HAP-1 (cell line): ENCODE results near the gene CIDEC.
A peak's percentile ranks its signal among the peaks of the same experiment; 100 is the strongest.
"Not testable (repeated sequence)": the region's sequence is repeated elsewhere in the genome, so short reads cannot be mapped to it uniquely, and the experiment has no call there.

Experiments used
- DNase-seq, 2 experiments: peaks; one replicate each; pipeline ENCODE4 v3.0.0-alpha.2; 2016 to 2020; ENCODE audit warnings: low spot score in 2 of 2
- H3K27me3 ChIP-seq: fragments of 250-450 bp; sonication (Bioruptor Pico); 2 replicates; pipeline ENCODE4 v1.5.1; 2020; ENCODE audit warnings: low read depth, mild to moderate bottlenecking, moderate library complexity
- H3K36me3 ChIP-seq: fragments of 250-450 bp; sonication (Bioruptor Pico); replicated peaks from 2 replicates; pipeline ENCODE4 v1.5.1; 2020; ENCODE audit warnings: mild to moderate bottlenecking
- H3K4me1 ChIP-seq: fragments of 250-450 bp; sonication (Bioruptor Pico); 2 replicates; pipeline ENCODE4 v1.5.1; 2020; ENCODE audit warnings: mild to moderate bottlenecking
- H3K4me3 ChIP-seq: fragments of 250-450 bp; sonication (Bioruptor Pico); 2 replicates; pipeline ENCODE4 v1.5.1; 2020; ENCODE audit warnings: mild to moderate bottlenecking, moderate library complexity
- H3K9me3 ChIP-seq: fragments of 250-450 bp; sonication (Bioruptor Pico); 2 replicates; pipeline ENCODE4 v1.5.1; 2020; ENCODE audit warnings: mild to moderate bottlenecking, moderate library complexity
- in situ Hi-C: fragments of 300-500 bp; cut with MboI; formaldehyde crosslinking; loops from 3 replicates; pipeline ENCODE4 v1.14.3; 2020; ENCODE audit warnings: low sequenced_read_pairs, inconsistent platforms, mixed read lengths

CIDEC gene

GRCh38 chr3:9861201-9861600 lies 18.9 kb downstream of the CIDEC start:
- Histone ChIP-seq H3K9me3 (no peaks in the 10 kb centered on the region), H3K36me3 (no peaks in the 10 kb centered on the region), H3K4me3 (no peak overlapping the region), H3K4me1 (no peaks in the 10 kb centered on the region; the same call in none of the 2 replicates), H3K27me3 (no peaks in the 10 kb centered on the region)
- in situ Hi-C loops, result no loop called here
- no peak for DNase-seq

- no peaks in the 10 kb centered on the region for H3K36me3 ChIP-seq
- H3K9me3 ChIP-seq, result no peaks in the 10 kb centered on the region
- H3K4me3 ChIP-seq, result no peak overlapping the region
- H3K4me1 ChIP-seq, result no peaks in the 10 kb centered on the region; the same call in none of the 2 replicates
- in situ Hi-C loops, result no loop called here
- DNase-seq, result no peak
- no peaks in the 10 kb centered on the region for H3K27me3 ChIP-seq
Observed at GRCh38 chr3:9859530-9860025, 20.5 kb downstream of the CIDEC start.

- Histone ChIP-seq H3K4me1 (peaks cover 14% of the 10 kb centered on the region), H3K9me3 (no peaks in the 10 kb centered on the region), H3K4me3 (no peak overlapping the region), H3K27me3 (no peaks in the 10 kb centered on the region), H3K36me3 (no peaks in the 10 kb centered on the region)
- in situ Hi-C loops, result no loop called here
- no peak for DNase-seq
Observed at GRCh38 chr3:9855594-9855993, 24.5 kb downstream of the CIDEC start.

GRCh38 chr3:9854291-9854940 lies 25.6 kb downstream of the CIDEC start:
- H3K27me3 ChIP-seq, in situ Hi-C loops, H3K4me3 ChIP-seq, H3K9me3 ChIP-seq, H3K36me3 ChIP-seq: not testable (repeated sequence)
- H3K4me1 ChIP-seq, result peaks cover 14% of the 10 kb centered on the region
- peak in 1 of 2 experiments; percentile 47 for DNase-seq

GRCh38 chr3:9852528-9852927 lies 27.5 kb downstream of the CIDEC start:
- no peak overlapping the region for H3K4me3 ChIP-seq
- H3K4me1 ChIP-seq, result peaks cover 26% of the 10 kb centered on the region
- no peaks in the 10 kb centered on the region for H3K36me3 ChIP-seq
- no peaks in the 10 kb centered on the region for H3K9me3 ChIP-seq
- DNase-seq, result no peak
- in situ Hi-C loops, result no loop called here
- H3K27me3 ChIP-seq, result no peaks in the 10 kb centered on the region

- H3K9me3 ChIP-seq, H3K4me3 ChIP-seq, H3K27me3 ChIP-seq, DNase-seq, H3K36me3 ChIP-seq, in situ Hi-C loops: not testable (repeated sequence)
- peaks cover 31% of the 10 kb centered on the region for H3K4me1 ChIP-seq
Observed at GRCh38 chr3:9851926-9852325, 28.1 kb downstream of the CIDEC start.

GRCh38 chr3:9851383-9851782 lies 28.7 kb downstream of the CIDEC start:
- in situ Hi-C loops, DNase-seq, H3K36me3 ChIP-seq, H3K9me3 ChIP-seq, H3K4me3 ChIP-seq, H3K27me3 ChIP-seq: not testable (repeated sequence)
- H3K4me1 ChIP-seq, result peaks cover 31% of the 10 kb centered on the region

- H3K27me3 ChIP-seq, H3K36me3 ChIP-seq, in situ Hi-C loops, H3K4me3 ChIP-seq, H3K9me3 ChIP-seq: not testable (repeated sequence)
- peak in 1 of 2 experiments; percentile 41 for DNase-seq
- H3K4me1 ChIP-seq, result peaks cover 28% of the 10 kb centered on the region
Observed at GRCh38 chr3:9848860-9849259, 31.2 kb downstream of the CIDEC start.

- H3K4me3 ChIP-seq, H3K9me3 ChIP-seq, in situ Hi-C loops, H3K27me3 ChIP-seq, H3K36me3 ChIP-seq: not testable (repeated sequence)
- H3K4me1 ChIP-seq, result peaks cover 26% of the 10 kb centered on the region
- DNase-seq, result peak; percentile 65 to 80
Observed at GRCh38 chr3:9847870-9848269, 32.2 kb downstream of the CIDEC start.

GRCh38 chr3:9846931-9847488 lies 33.0 kb downstream of the CIDEC start:
- H3K9me3 ChIP-seq, result no peaks in the 10 kb centered on the region
- in situ Hi-C loops, result no loop called here
- no peak for DNase-seq
- H3K4me3 ChIP-seq, result no peak overlapping the region
- H3K36me3 ChIP-seq, result peaks cover 5% of the 10 kb centered on the region
- H3K27me3 ChIP-seq, result no peaks in the 10 kb centered on the region
- H3K4me1 ChIP-seq, result peaks cover 26% of the 10 kb centered on the region

- Histone ChIP-seq H3K4me1 (peaks cover 26% of the 10 kb centered on the region), H3K36me3 (peaks cover 12% of the 10 kb centered on the region), H3K27me3 (no peaks in the 10 kb centered on the region), H3K9me3 (no peaks in the 10 kb centered on the region), H3K4me3 (no peak overlapping the region)
- no peak for DNase-seq
- in situ Hi-C loops, result no loop called here
Observed at GRCh38 chr3:9846231-9846630, 33.8 kb downstream of the CIDEC start.

GRCh38 chr3:9843715-9844438 lies 36.2 kb downstream of the CIDEC start, which contains the start of gene RPUSD3:
Gene RPUSD3, minus strand, starts transcription at chr3:9844008. Its CDS starts 18 bp downstream, at chr3:9843990.
- peaks cover 32% of the 10 kb centered on the region for H3K36me3 ChIP-seq
- peak within 1 kb of the TSS; percentile 78 for H3K4me3 ChIP-seq
- no peaks in the 10 kb centered on the region for H3K9me3 ChIP-seq
- in situ Hi-C loops, result no loop called here
- H3K4me1 ChIP-seq, result peaks cover 21% of the 10 kb centered on the region
- peak; percentile 83 to 98 for DNase-seq
- no peaks in the 10 kb centered on the region for H3K27me3 ChIP-seq

- no peaks in the 10 kb centered on the region for H3K9me3 ChIP-seq
- H3K4me3 ChIP-seq, result no peak overlapping the region
- H3K36me3 ChIP-seq, result peaks cover 53% of the 10 kb centered on the region
- in situ Hi-C loops, result no loop called here
- peaks cover 4% of the 10 kb centered on the region for H3K4me1 ChIP-seq
- DNase-seq, result no peak
- no peaks in the 10 kb centered on the region for H3K27me3 ChIP-seq
Observed at GRCh38 chr3:9841015-9841414, 39.0 kb downstream of the CIDEC start.

GRCh38 chr3:9838856-9839255 lies 41.2 kb downstream of the CIDEC start:
- Histone ChIP-seq H3K36me3 (peaks cover 73% of the 10 kb centered on the region), H3K4me1 (no peaks in the 10 kb centered on the region), H3K9me3 (no peaks in the 10 kb centered on the region), H3K27me3 (no peaks in the 10 kb centered on the region), H3K4me3 (no peak overlapping the region)
- DNase-seq, result no peak
- in situ Hi-C loops, result no loop called here
